Mucosa of stomach (tissue), 1 donor: ENCODE measurements around the gene IFT88.

Experiments used
- H3K27me3 ChIP-seq: one replicate; pipeline ENCODE4 v1.7.0; 2013; ENCODE audit warnings: mild to moderate bottlenecking, low read length; ENCODE audit not compliant: control insufficient read depth, insufficient read depth
- H3K36me3 ChIP-seq: one replicate; pipeline ENCODE4 v1.7.0; 2013; ENCODE audit warnings: low read length; ENCODE audit not compliant: control insufficient read depth, insufficient read depth
- H3K4me1 ChIP-seq: one replicate; pipeline ENCODE4 v1.7.0; 2013; ENCODE audit warnings: mild to moderate bottlenecking, low read length; ENCODE audit not compliant: control insufficient read depth, insufficient read depth
- H3K4me3 ChIP-seq: one replicate; pipeline ENCODE4 v1.7.0; 2013; ENCODE audit warnings: low read length
- H3K9ac ChIP-seq: one replicate; pipeline ENCODE4 v1.7.0; 2013; ENCODE audit warnings: mild to moderate bottlenecking, low read length, moderate library complexity
- H3K9me3 ChIP-seq: one replicate; pipeline ENCODE4 v1.7.0; 2013; ENCODE audit warnings: mild to moderate bottlenecking, low read length, moderate library complexity; ENCODE audit not compliant: control insufficient read depth
- donor health status: Pancreatic carcinoma.

IFT88 gene

GRCh38 chr13:20571676-20572075 is 4.7 kb downstream of the IFT88 start:
- no peak overlapping the region for H3K4me3 ChIP-seq
- no peaks in the 10 kb centered on the region for H3K27me3 ChIP-seq
- H3K4me1 ChIP-seq: peaks cover 4% of the 10 kb centered on the region
- no peaks in the 10 kb centered on the region for H3K36me3 ChIP-seq
- no peaks in the 10 kb centered on the region for H3K9me3 ChIP-seq
- H3K9ac ChIP-seq: no peak overlapping the region

GRCh38 chr13:20573186-20573585 is 6.2 kb downstream of the IFT88 start:
- no peak overlapping the region for H3K9ac ChIP-seq
- no peaks in the 10 kb centered on the region for H3K9me3 ChIP-seq
- no peaks in the 10 kb centered on the region for H3K36me3 ChIP-seq
- H3K27me3 ChIP-seq: no peaks in the 10 kb centered on the region
- H3K4me3 ChIP-seq: no peak overlapping the region
- peaks cover 2% of the 10 kb centered on the region for H3K4me1 ChIP-seq

GRCh38 chr13:20573636-20574035 is 6.7 kb downstream of the IFT88 start:
- Histone ChIP-seq H3K4me3 (no peak overlapping the region), H3K4me1 (no peaks in the 10 kb centered on the region), H3K9ac (no peak overlapping the region), H3K36me3 (no peaks in the 10 kb centered on the region), H3K9me3 (no peaks in the 10 kb centered on the region), H3K27me3 (no peaks in the 10 kb centered on the region)

- Histone ChIP-seq H3K4me3 (no peak overlapping the region), H3K4me1 (no peaks in the 10 kb centered on the region), H3K9me3 (no peaks in the 10 kb centered on the region), H3K27me3 (no peaks in the 10 kb centered on the region), H3K9ac (no peak overlapping the region), H3K36me3 (no peaks in the 10 kb centered on the region)
Measured at GRCh38 chr13:20579191-20579590, 12.2 kb downstream of the IFT88 start.

GRCh38 chr13:20580257-20580656 is 13.3 kb downstream of the IFT88 start:
- Histone ChIP-seq H3K9me3 (no peaks in the 10 kb centered on the region), H3K9ac (no peak overlapping the region), H3K36me3 (peaks cover 3% of the 10 kb centered on the region), H3K4me1 (no peaks in the 10 kb centered on the region), H3K4me3 (no peak overlapping the region), H3K27me3 (no peaks in the 10 kb centered on the region)

GRCh38 chr13:20582026-20582425 is 15.1 kb downstream of the IFT88 start:
- H3K36me3 ChIP-seq: peaks cover 6% of the 10 kb centered on the region
- no peaks in the 10 kb centered on the region for H3K27me3 ChIP-seq
- no peaks in the 10 kb centered on the region for H3K9me3 ChIP-seq
- H3K4me3 ChIP-seq: no peak overlapping the region
- no peak overlapping the region for H3K9ac ChIP-seq
- H3K4me1 ChIP-seq: no peaks in the 10 kb centered on the region

GRCh38 chr13:20583803-20584293 is 16.9 kb downstream of the IFT88 start:
- H3K4me1 ChIP-seq: no peaks in the 10 kb centered on the region

GRCh38 chr13:20585371-20585770 is 18.4 kb downstream of the IFT88 start:
- Histone ChIP-seq H3K4me3 (no peak overlapping the region), H3K9me3 (no peaks in the 10 kb centered on the region), H3K36me3 (peaks cover 6% of the 10 kb centered on the region)

More at GRCh38 chr13:20583803-20584293, 16.9 kb downstream of the IFT88 start:
- H3K9me3 ChIP-seq: no peaks in the 10 kb centered on the region
- no peak overlapping the region for H3K4me3 ChIP-seq
- H3K9ac ChIP-seq: no peak overlapping the region
- peaks cover 6% of the 10 kb centered on the region for H3K36me3 ChIP-seq
- no peaks in the 10 kb centered on the region for H3K27me3 ChIP-seq

GRCh38 chr13:20588529-20589110 is 21.7 kb downstream of the IFT88 start:
- Histone ChIP-seq H3K36me3 (peaks cover 6% of the 10 kb centered on the region), H3K9ac (no peak overlapping the region), H3K4me3 (no peak overlapping the region), H3K9me3 (no peaks in the 10 kb centered on the region), H3K4me1 (no peaks in the 10 kb centered on the region), H3K27me3 (no peaks in the 10 kb centered on the region)

More at GRCh38 chr13:20585371-20585770, 18.4 kb downstream of the IFT88 start:
- Histone ChIP-seq H3K9ac (no peak overlapping the region), H3K27me3 (no peaks in the 10 kb centered on the region), H3K4me1 (no peaks in the 10 kb centered on the region)

GRCh38 chr13:20590561-20590960 is 23.6 kb downstream of the IFT88 start:
- Histone ChIP-seq H3K27me3 (no peaks in the 10 kb centered on the region), H3K36me3 (no peaks in the 10 kb centered on the region), H3K9ac (no peak overlapping the region), H3K4me1 (no peaks in the 10 kb centered on the region), H3K4me3 (no peak overlapping the region), H3K9me3 (no peaks in the 10 kb centered on the region)

GRCh38 chr13:20592606-20593005 is 25.6 kb downstream of the IFT88 start:
- H3K9ac ChIP-seq: no peak overlapping the region
- no peaks in the 10 kb centered on the region for H3K9me3 ChIP-seq
- no peaks in the 10 kb centered on the region for H3K36me3 ChIP-seq
- no peaks in the 10 kb centered on the region for H3K27me3 ChIP-seq
- H3K4me3 ChIP-seq: no peak overlapping the region
- H3K4me1 ChIP-seq: no peaks in the 10 kb centered on the region

- H3K4me1 ChIP-seq: no peaks in the 10 kb centered on the region
- H3K9me3 ChIP-seq: no peaks in the 10 kb centered on the region
- H3K36me3 ChIP-seq: no peaks in the 10 kb centered on the region
Measured at GRCh38 chr13:20594280-20594679, 27.3 kb downstream of the IFT88 start.

GRCh38 chr13:20607015-20607414 is 40.1 kb downstream of the IFT88 start:
- no peak overlapping the region for H3K9ac ChIP-seq
- H3K4me3 ChIP-seq: no peak overlapping the region
- H3K4me1 ChIP-seq: no peaks in the 10 kb centered on the region
- no peaks in the 10 kb centered on the region for H3K36me3 ChIP-seq
- no peaks in the 10 kb centered on the region for H3K9me3 ChIP-seq
- no peaks in the 10 kb centered on the region for H3K27me3 ChIP-seq

More at GRCh38 chr13:20594280-20594679, 27.3 kb downstream of the IFT88 start:
- H3K9ac ChIP-seq: no peak overlapping the region
- no peaks in the 10 kb centered on the region for H3K27me3 ChIP-seq
- H3K4me3 ChIP-seq: no peak overlapping the region
